Epidermal melanocyte (primary cell): ENCODE measurements around the gene KLF8.
"Not testable (repeated sequence)": the region's sequence is repeated elsewhere in the genome, so short reads cannot be mapped to it uniquely, and the experiment has no call there.

Experiments used
- DNase-seq: peaks from one replicate; pipeline ENCODE4 v3.0.0; 2011; ENCODE audit warnings: low spot score; ENCODE audit not compliant: insufficient read length

KLF8 gene

GRCh38 chrX:56232221-56233082 lies at the start of gene KLF8:
KLF8 (plus strand) TSS chrX:56232356; CDS start chrX:56233335, 979 bp downstream.
- DNase-seq, result no peak

GRCh38 chrX:56206945-56207344 lies 25.2 kb upstream of the KLF8 start:
- DNase-seq, result not testable (repeated sequence)

GRCh38 chrX:56211701-56212100 lies 20.5 kb upstream of the KLF8 start:
- no peak for DNase-seq

GRCh38 chrX:56216332-56216731 lies 15.8 kb upstream of the KLF8 start:
- no peak for DNase-seq

GRCh38 chrX:56219700-56220099 lies 12.5 kb upstream of the KLF8 start:
- DNase-seq, result no peak

- DNase-seq, result no peak
Measured at GRCh38 chrX:56221101-56221500, 11.1 kb upstream of the KLF8 start.

GRCh38 chrX:56222473-56223000 lies 9.6 kb upstream of the KLF8 start:
- DNase-seq, result no peak

- no peak for DNase-seq
Measured at GRCh38 chrX:56226980-56227379, 5.2 kb upstream of the KLF8 start.

GRCh38 chrX:56228914-56229313 lies 3.2 kb upstream of the KLF8 start:
- DNase-seq, result no peak

- DNase-seq, result no peak
Measured at GRCh38 chrX:56231537-56232090, 542 bp upstream of the KLF8 start.

GRCh38 chrX:56233100-56233499 lies 944 bp downstream of the KLF8 start:
- no peak for DNase-seq

- no peak for DNase-seq
Measured at GRCh38 chrX:56233682-56234081, 1.5 kb downstream of the KLF8 start.

- DNase-seq, result no peak
Measured at GRCh38 chrX:56248492-56248891, 16.3 kb downstream of the KLF8 start.

GRCh38 chrX:56253832-56254703 lies 21.9 kb downstream of the KLF8 start:
- DNase-seq, result no peak

- no peak for DNase-seq
Measured at GRCh38 chrX:56268888-56269287, 36.7 kb downstream of the KLF8 start.

- DNase-seq, result no peak
Measured at GRCh38 chrX:56278692-56279091, 46.5 kb downstream of the KLF8 start.

GRCh38 chrX:56279863-56280262 lies 47.7 kb downstream of the KLF8 start:
- DNase-seq, result no peak

GRCh38 chrX:56281789-56282188 lies 49.6 kb downstream of the KLF8 start:
- no peak for DNase-seq

- no peak for DNase-seq
Measured at GRCh38 chrX:56284269-56284668, 52.1 kb downstream of the KLF8 start.

GRCh38 chrX:56288608-56289007 lies 56.5 kb downstream of the KLF8 start:
- DNase-seq, result no peak

- no peak for DNase-seq
Measured at GRCh38 chrX:56289449-56289848, 57.3 kb downstream of the KLF8 start.

- DNase-seq, result no peak
Measured at GRCh38 chrX:56308726-56309125, 76.6 kb downstream of the KLF8 start.
